ENCODE results near the gene APOA1. TPM values are rescaled to one million over a fixed set of nuclear protein-coding genes. Genes with fewer than 3 reads are reported as not detected.
A peak's percentile ranks its signal among the peaks of the same experiment; 100 is the strongest.

Gene APOA1
- total RNA-seq, 1 donor, result under 0.01 TPM

GRCh38 chr11:116826751-116827431 lies 10.5 kb downstream of the APOA1 start:
- TF ChIP-seq CTCF (IDR thresholded peaks at IDR 0.05; ENCODE audit: extremely low read depth, low read depth, low read length), result no peak
- Histone ChIP-seq H3K27me3 (ENCODE audit: insufficient read depth, low read length) (no peaks in the 10 kb centered on the region), H3K4me3 (ENCODE audit: insufficient read depth, low read length) (no peak overlapping the region), H3K79me2 (ENCODE audit: insufficient read depth, low read length) (no peaks in the 10 kb centered on the region), H4K20me1 (ENCODE audit: insufficient read depth, low read length) (no peaks in the 10 kb centered on the region), H2AFZ (ENCODE audit: low read length) (no peak overlapping the region), H3K4me1 (ENCODE audit: insufficient read depth, low read length) (peaks cover 9% of the 10 kb centered on the region), H3K4me2 (ENCODE audit: insufficient read depth, low read length) (no peak overlapping the region), H3K36me3 (ENCODE audit: insufficient read depth, low read length) (no peaks in the 10 kb centered on the region), H3K27ac (ENCODE audit: low read depth, low read length) (no peak overlapping the region), H3K9me3 (ENCODE audit: low read depth, low read length) (no peaks in the 10 kb centered on the region)
- DNase-seq (ENCODE audit: insufficient read length, low spot score, missing footprints), result peak; percentile 77

- H3K4me3 ChIP-seq (ENCODE audit: insufficient read depth, low read length), result no peak overlapping the region
- TF ChIP-seq CTCF (IDR thresholded peaks at IDR 0.05; ENCODE audit: extremely low read depth, low read depth, low read length), result no peak
- no peaks in the 10 kb centered on the region for H3K9me3 ChIP-seq (ENCODE audit: low read depth, low read length)
- no peaks in the 10 kb centered on the region for H3K27me3 ChIP-seq (ENCODE audit: insufficient read depth, low read length)
- H2AFZ ChIP-seq (ENCODE audit: low read length), result no peak overlapping the region
- no peaks in the 10 kb centered on the region for H3K36me3 ChIP-seq (ENCODE audit: insufficient read depth, low read length)
- H3K4me2 ChIP-seq (ENCODE audit: insufficient read depth, low read length), result no peak overlapping the region
- H4K20me1 ChIP-seq (ENCODE audit: insufficient read depth, low read length), result no peaks in the 10 kb centered on the region
- no peak for DNase-seq (ENCODE audit: insufficient read length, low spot score, missing footprints)
- no peak overlapping the region for H3K27ac ChIP-seq (ENCODE audit: low read depth, low read length)
- H3K79me2 ChIP-seq (ENCODE audit: insufficient read depth, low read length), result no peaks in the 10 kb centered on the region
- H3K4me1 ChIP-seq (ENCODE audit: insufficient read depth, low read length), result peaks cover 9% of the 10 kb centered on the region
Observed at GRCh38 chr11:116825854-116826750, 11.3 kb downstream of the APOA1 start.

GRCh38 chr11:116825434-116825833 lies 12.0 kb downstream of the APOA1 start:
- peaks cover 9% of the 10 kb centered on the region for H3K4me1 ChIP-seq (ENCODE audit: insufficient read depth, low read length)
- H3K36me3 ChIP-seq (ENCODE audit: insufficient read depth, low read length), result no peaks in the 10 kb centered on the region
- H3K27ac ChIP-seq (ENCODE audit: low read depth, low read length), result no peak overlapping the region
- no peak overlapping the region for H2AFZ ChIP-seq (ENCODE audit: low read length)
- no peaks in the 10 kb centered on the region for H4K20me1 ChIP-seq (ENCODE audit: insufficient read depth, low read length)
- H3K4me3 ChIP-seq (ENCODE audit: insufficient read depth, low read length), result no peak overlapping the region
- H3K9me3 ChIP-seq (ENCODE audit: low read depth, low read length), result no peaks in the 10 kb centered on the region
- no peak for TF ChIP-seq CTCF (IDR thresholded peaks at IDR 0.05; ENCODE audit: extremely low read depth, low read depth, low read length)
- no peak for DNase-seq (ENCODE audit: insufficient read length, low spot score, missing footprints)
- H3K79me2 ChIP-seq (ENCODE audit: insufficient read depth, low read length), result no peaks in the 10 kb centered on the region
- no peaks in the 10 kb centered on the region for H3K27me3 ChIP-seq (ENCODE audit: insufficient read depth, low read length)
- H3K4me2 ChIP-seq (ENCODE audit: insufficient read depth, low read length), result no peak overlapping the region

Data from osteoblast (primary cell).